Left lobe of liver (tissue), 2 donors: ENCODE data around the gene MYO6. TPM values are rescaled to one million over a fixed set of nuclear protein-coding genes. Genes with fewer than 3 reads are reported as not detected.
A peak's percentile ranks its signal among the peaks of the same experiment; 100 is the strongest.
"Not testable (repeated sequence)": the region's sequence is repeated elsewhere in the genome, so short reads cannot be mapped to it uniquely, and the experiment has no call there.

Experiments used
- ATAC-seq: fragments of 200-7000 bp; cut with Tn5 transposase; one replicate; pipeline ENCODE4 v1.9.1; 2020; ENCODE audit warnings: mild to moderate bottlenecking, moderate library complexity
- DNase-seq: peaks from one replicate; pipeline ENCODE4 v3.0.0-alpha.2; 2020; ENCODE audit warnings: low spot score
- total RNA-seq: library from RNA; stranded (reverse); gene quantifications from one replicate; pipeline ENCODE4 v1.2.1, GENCODE V29; 2021
- donor health status: DM: no; HTN: no; CAD: no; lungs with moderate emphysema.
- donor health status: DM: no; HTN: yes; CAD: no.

The MYO6 gene
- 15.3 TPM for total RNA-seq

- DNase-seq: peak; percentile 86
- ATAC-seq: peak; percentile 95
Measured at GRCh38 chr6:75748743-75749538, at the start of gene MYO6. Gene MYO6 (plus strand): TSS chr6:75749239. CDS start chr6:75817548, 68,309 bp downstream.

GRCh38 chr6:75708334-75708733 lies 40.7 kb upstream of the MYO6 start:
- ATAC-seq, DNase-seq: not testable (repeated sequence)

GRCh38 chr6:75711173-75711572 lies 37.9 kb upstream of the MYO6 start:
- DNase-seq (no peak), ATAC-seq (no peak)

GRCh38 chr6:75719133-75719532 lies 29.9 kb upstream of the MYO6 start:
- ATAC-seq (no peak), DNase-seq (no peak)

GRCh38 chr6:75723382-75723781 lies 25.7 kb upstream of the MYO6 start:
- DNase-seq: no peak
- ATAC-seq: no peak

- DNase-seq: no peak
- ATAC-seq: no peak
Measured at GRCh38 chr6:75727206-75727605, 21.8 kb upstream of the MYO6 start.

- not testable (repeated sequence) for DNase-seq, ATAC-seq
Measured at GRCh38 chr6:75731029-75731428, 18.0 kb upstream of the MYO6 start.

- no peak for DNase-seq
- peak; percentile 20 for ATAC-seq
Measured at GRCh38 chr6:75735491-75736186, 13.4 kb upstream of the MYO6 start.

GRCh38 chr6:75743971-75744370 lies 5.1 kb upstream of the MYO6 start:
- DNase-seq (no peak), ATAC-seq (no peak)

GRCh38 chr6:75745404-75745803 lies 3.6 kb upstream of the MYO6 start:
- DNase-seq: no peak
- no peak for ATAC-seq

GRCh38 chr6:75746221-75746620 lies 2.8 kb upstream of the MYO6 start:
- DNase-seq: no peak
- no peak for ATAC-seq

- ATAC-seq: no peak
- DNase-seq: no peak
Measured at GRCh38 chr6:75747152-75747992, 1.7 kb upstream of the MYO6 start.

GRCh38 chr6:75748003-75748742 lies 866 bp upstream of the MYO6 start:
- DNase-seq (no peak), ATAC-seq (peak; percentile 64)

- DNase-seq: no peak
- ATAC-seq: no peak
Measured at GRCh38 chr6:75751443-75751842, 2.4 kb downstream of the MYO6 start.

- no peak for DNase-seq
- no peak for ATAC-seq
Measured at GRCh38 chr6:75752365-75752764, 3.3 kb downstream of the MYO6 start.

GRCh38 chr6:75755704-75756103 lies 6.7 kb downstream of the MYO6 start:
- DNase-seq (no peak), ATAC-seq (peak; percentile 73)

- ATAC-seq (no peak), DNase-seq (no peak)
Measured at GRCh38 chr6:75757295-75757694, 8.3 kb downstream of the MYO6 start.

GRCh38 chr6:75758061-75758460 lies 9.0 kb downstream of the MYO6 start:
- ATAC-seq: no peak

GRCh38 chr6:75759207-75759606 lies 10.2 kb downstream of the MYO6 start:
- no peak for ATAC-seq
- DNase-seq: no peak

More at GRCh38 chr6:75758061-75758460, 9.0 kb downstream of the MYO6 start:
- no peak for DNase-seq

- ATAC-seq: no peak
- DNase-seq: no peak
Measured at GRCh38 chr6:75760320-75760719, 11.3 kb downstream of the MYO6 start.

GRCh38 chr6:75761489-75761888 lies 12.4 kb downstream of the MYO6 start:
- ATAC-seq: peak; percentile 19
- no peak for DNase-seq
